GM19193 (cell line): Measurements from ENCODE around the gene HS2ST1.

ENCODE experiments used
- POLR2A ChIP-seq: IDR thresholded peaks from 4 replicates; pipeline ENCODE4 v1.6.1; 2011; ENCODE audit not compliant: insufficient read depth, insufficient read length; ENCODE audit errors: extremely low read depth

HS2ST1 gene

DNA sequence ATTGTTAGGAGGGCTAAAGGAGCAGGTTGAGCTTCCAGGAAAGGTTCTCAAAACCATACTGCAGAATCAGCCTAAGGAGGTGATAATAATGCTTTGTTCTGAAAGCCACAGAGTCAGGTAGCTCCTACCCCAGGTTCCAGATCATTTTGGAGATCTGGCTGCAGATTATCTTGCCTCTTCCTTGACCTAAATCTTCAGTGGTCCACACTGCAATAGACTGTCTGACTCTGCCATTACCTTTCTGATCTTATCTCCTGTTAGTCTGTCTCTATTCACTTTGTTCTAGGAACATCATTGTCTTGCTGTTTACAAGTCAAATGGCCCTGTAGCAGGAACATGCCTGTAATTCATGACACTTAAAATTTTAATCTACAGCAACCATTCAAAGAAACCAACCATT is 73.0 kb downstream of the HS2ST1 start:
- TF ChIP-seq POLR2A: no peak

DNA sequence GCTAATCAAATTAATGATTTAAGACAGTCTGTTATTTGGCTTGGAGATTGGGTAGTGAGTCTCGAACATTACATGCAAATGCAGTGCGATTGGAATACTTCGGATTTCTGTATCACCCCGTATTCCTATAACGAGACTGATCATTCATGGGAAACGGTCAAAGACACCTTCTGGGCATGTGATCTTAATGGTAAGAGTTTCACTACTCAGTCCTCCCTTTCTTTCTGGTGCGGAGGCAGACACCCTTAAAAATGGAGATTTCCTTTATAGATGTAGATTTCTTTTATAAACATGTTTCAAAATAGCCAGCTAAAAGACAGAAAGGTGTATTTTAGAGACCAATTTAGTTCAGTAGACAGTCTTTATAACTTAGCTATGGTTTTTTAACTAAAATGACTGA is 74.4 kb downstream of the HS2ST1 start:
- TF ChIP-seq POLR2A: no peak

DNA sequence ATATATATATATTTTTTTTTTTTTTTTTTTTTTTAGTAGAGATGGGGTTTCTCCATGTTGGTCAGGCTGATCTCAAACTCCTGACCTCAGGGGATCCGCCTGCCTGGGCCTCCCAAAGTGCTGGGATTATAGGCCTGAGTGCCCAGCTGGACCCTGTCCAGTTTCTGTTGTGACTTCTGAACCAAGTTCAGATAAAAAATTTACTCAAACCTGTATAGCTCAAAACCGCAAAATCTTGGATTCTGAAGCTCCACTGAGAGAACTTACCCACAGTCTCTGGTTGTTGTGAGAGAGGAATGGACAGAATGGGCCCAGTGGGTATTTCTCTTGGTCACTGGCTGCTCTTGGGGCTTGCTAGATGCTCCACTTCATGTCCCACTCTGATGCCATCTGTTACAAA is 76.4 kb downstream of the HS2ST1 start:
- no peak for TF ChIP-seq POLR2A

DNA sequence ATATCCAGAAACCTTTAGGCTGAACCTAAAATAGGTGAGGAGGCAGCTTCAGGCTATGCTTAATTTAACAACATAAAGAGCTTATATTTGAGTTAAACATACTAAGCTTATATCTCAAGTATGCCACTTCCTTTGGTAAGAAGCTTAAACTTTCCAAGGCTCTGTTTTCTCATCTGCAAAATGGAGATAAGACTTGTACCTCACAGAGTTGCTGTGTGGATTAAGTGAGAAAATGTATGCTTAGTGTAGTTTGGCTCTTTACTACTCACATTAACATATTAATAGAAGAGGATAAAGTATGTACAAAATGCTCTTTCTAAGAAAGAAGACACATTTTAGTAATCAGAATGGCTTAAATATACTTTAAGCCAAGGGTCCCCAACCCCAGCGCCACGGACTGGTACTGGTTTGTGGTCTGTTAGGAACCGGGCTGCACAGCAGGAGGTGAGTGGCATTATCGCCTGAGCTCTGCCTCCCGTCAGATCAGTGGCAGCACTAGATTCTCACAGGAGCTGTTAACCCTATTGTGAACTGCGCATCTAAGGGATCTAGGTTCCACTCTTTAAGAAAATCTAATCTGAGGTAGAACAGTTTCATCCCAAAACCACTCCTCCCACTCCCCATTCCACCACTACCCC is 77.2 kb downstream of the HS2ST1 start:
- no peak for TF ChIP-seq POLR2A

DNA sequence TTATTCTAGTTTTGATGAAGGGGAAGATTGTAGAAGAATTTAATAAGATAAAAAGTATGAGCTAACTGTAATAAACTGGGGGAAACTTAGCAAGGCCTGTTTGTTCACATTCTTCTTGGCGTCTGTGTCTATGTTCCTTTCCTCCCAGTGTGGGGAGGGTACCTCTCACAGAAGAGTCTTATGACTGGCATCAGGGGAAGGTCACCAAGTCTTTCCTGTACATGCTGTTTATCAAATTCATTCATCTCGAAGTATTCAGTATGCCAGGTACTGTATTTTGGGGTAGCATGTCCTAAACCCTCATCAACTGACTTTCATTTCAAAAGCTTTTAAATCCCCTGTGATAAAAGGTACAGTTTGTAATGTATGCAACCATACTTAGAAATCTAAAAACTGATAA is 78.4 kb downstream of the HS2ST1 start:
- no peak for TF ChIP-seq POLR2A

DNA sequence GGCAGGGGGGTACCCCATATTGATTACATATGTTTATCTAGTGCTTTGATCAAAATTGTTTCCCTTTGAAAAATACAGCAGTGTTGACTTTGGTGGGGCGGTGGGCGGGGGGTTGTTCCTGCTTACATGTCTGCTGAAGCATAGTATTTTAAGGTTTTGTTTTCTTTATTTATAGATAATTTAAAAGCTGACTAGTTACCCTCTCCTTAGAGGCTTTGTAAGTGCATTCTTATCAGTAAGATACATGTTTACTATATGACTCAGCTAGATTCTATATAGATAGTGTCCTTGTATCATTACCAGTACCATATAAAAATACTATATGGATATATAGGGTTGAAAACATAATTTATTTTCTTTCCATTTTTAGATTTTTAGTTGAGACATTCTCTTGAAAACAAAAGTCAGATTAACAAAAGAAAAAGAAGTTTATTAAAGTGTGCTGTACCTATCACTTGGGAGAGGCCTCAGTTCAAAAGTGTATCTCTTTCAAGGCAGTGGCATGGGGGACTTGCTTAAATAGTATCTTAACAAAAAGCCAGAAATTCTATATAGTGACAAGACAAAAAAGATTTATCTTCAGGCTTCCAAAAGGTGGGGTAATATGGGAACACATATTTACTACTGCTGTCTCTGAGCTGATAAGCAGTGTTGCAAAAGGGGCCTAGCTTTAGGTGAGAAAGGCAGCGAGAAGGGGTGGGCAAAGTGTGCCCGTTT is 79.0 kb downstream of the HS2ST1 start:
- no peak for TF ChIP-seq POLR2A

DNA sequence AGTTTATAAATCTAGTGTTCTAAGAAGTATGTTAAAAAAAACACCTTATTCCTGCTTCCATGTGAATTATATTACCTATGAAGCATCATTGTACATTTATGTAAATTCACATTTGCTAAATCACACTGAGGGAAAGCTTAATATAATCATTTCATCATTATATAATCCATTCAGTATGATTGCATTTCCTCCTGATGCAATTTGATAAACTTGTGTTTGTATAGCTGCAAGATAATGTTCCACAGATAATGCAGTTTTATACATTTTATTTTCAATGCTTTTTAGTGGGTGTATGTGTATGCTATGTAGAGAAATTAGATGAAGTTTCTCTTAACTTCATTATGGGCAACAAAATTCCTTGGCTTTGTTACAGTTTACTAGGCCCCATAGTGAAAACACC is 79.6 kb downstream of the HS2ST1 start:
- no peak for TF ChIP-seq POLR2A

DNA sequence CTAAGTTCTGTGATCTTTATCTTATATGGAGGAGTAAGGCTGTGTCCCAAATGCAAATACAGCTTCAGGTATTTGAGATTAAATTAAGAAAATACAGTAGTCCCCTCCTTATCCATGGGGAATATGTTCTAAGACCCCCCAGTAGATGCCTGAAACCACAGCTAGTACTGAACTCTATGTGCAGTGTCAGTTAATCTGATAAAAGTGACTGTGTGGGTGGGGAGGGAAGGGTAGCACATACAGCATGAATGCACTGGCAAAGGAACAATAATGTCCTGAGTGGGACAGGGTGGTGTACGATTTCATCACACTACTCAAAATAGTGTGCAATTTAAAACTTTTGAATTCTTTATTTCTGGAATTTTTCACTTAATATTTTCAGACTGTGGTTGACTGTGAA is 83.1 kb downstream of the HS2ST1 start:
- TF ChIP-seq POLR2A: no peak

DNA sequence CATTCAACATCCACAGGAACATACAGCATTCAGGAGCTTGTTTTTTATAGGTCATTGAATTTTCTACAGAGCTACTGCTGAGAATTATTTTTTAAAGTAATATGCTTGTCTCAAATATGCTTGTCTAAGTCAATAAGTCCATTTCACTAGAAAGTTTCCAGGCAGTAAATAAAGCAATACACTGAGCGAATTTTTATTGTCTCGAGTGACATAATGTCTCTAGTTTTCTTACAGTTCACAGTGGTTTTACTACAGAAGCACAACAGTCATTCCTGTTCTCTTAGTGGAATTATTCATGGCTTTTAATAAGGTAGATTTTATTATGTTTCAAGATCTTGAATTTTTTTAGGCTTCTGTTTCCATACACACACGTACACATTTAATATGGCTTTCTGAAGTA is 83.8 kb downstream of the HS2ST1 start:
- TF ChIP-seq POLR2A: no peak

DNA sequence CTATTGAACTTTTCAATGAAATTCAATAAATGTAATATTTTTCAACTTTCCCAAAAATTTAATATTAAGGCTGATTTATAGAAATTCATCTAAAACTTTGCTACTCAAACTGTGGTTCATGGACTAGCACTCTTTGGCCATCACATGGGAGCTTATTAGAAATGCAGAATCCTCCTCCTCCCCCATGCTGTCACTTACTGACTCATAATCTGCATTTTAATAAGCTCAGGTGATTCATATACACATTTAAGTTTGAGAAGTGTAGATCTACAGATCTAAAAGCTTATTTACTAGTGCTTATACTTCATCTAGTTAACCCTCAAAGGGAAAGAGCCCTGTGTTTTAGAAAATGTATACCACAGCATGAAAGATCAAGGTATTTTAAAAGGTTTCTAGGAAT is 84.3 kb downstream of the HS2ST1 start:
- TF ChIP-seq POLR2A: no peak

DNA sequence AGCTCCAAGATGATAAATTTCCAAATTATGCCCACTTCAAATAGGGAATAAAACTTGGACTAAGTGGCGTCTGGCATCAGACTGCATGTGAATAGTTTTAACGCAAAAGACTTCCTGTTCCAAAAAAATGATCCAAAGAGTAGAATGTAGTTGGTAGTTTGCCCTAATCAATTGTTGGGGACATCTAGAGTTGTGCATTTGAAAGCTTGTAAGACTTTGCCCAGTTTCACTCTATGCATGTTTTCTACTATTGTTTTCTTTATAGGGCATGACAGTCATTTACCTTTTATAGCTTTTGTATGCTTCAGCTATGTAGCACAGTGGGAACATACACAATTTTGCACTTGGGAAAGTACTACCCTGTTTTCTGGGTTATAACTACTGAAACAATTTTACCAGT is 86.0 kb downstream of the HS2ST1 start:
- TF ChIP-seq POLR2A: no peak

DNA sequence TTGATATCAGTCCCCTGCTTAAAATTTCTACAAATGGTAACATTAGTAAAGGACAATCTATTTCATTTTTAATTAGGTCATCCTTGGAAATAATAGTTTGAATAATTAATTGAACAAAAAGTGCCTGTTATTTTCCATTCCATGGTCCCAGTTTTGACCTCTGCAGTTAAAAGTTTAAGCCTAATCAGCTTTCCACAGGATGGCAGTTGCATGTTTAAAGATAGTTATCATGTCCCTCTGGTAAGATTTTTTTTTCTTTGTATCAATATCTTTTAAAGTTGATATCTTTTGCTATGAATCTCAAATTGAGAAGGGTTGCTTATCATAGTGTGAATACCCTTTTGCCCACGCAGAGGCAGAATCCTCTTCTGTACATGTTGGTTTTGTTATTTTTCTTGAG is 90.4 kb downstream of the HS2ST1 start:
- no peak for TF ChIP-seq POLR2A

DNA sequence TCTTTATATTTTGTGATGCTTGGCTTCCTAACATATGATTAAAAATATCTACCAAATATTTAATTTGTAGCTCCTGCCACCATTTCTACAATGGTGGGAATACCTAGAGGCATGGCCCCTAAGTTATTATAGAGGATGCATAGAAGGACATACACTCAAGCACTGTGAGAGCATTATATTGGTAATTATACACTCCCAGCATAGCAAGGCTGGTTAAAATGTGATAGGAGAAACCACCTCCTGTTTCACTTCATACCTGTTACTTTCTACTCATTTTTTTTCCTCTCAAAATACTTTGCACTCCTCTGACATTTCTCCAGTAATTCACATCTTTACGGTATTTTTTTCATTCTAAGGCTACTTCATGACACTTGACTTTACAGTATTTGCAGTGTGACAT is 92.9 kb downstream of the HS2ST1 start:
- no peak for TF ChIP-seq POLR2A

DNA sequence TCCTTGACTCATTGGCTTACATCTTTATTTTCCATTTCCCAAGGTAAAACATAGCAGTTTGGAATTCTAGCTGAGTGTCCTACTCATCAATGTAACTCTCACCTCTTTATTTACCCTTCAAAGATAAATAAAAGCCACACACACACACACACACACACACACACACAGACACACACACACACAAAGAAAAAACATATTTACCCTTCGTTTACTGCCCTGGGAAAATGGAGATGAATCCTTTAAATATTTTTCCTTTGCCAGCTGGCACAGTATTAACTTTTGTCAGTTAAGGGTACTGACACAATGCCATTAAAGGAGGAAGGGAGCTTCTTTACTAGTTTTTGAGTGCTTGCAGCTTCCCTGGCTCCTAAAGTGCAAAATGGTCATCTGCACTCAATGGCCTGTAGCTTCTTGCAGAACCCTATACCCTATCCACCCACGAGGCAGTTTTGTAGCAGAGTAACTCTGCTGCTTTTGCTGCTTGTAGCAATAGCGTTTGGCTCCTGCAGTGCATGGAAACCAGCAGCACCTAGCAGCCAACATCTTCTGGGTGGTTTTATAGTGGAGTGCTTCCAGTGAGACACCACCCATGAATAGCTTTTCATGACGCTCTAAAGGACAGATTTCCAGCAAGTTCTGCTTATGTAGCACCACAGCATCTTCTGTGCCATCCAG is 103.7 kb downstream of the HS2ST1 start:
- no peak for TF ChIP-seq POLR2A

DNA sequence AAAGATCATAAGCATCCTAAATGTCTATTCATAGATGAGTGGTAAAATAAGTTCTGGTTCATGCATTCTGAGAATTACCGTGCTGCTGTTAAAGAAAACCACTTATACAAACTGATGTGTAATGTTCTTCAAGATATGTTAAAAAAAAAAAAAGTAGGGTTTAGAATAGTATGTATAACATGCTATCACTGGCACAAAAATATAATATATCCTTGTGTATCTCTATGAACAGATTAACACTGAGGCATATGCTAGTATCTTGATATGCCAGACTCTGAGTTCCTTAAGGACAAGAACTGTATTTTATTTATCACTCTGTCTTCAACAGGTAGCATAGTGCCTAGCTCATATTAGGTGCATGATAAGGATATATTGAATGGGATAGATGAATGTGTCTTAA is 108.9 kb downstream of the HS2ST1 start:
- TF ChIP-seq POLR2A: no peak

DNA sequence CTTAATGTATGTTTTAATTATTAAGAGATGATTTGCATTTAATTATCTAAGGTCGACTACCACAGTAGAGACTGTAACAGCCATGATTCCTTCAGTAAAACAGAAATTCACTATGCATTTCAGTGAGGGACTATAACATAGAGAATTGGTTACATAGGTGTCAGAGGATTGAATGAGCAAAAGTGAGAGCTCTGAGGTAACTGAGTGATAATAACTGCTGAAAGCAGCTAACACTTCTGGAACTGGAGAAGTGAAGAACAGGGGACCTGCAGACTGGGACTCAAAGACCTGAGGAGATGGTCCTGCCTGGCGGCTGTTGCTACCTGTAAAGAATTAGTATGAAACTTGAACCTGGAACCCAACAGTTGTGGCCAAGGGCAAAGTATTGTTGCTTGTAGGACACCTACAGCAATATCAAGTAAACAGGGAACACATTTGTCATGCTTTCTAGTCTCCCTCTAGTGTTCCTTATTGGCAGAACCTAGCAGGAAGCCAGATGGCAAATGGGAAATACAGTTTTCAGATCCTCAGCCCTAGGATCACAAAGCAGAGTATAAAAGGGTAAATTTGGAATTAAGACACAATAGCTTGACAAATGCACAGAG is 110.6 kb downstream of the HS2ST1 start:
- no peak for TF ChIP-seq POLR2A
